ENCODE measurements around the gene IGSF22. TPM values are rescaled to one million over a fixed set of nuclear protein-coding genes. Genes with fewer than 3 reads are reported as not detected.
"Not testable (repeated sequence)": the region's sequence is repeated elsewhere in the genome, so short reads cannot be mapped to it uniquely, and the experiment has no call there.

Gene IGSF22
- total and polyA plus RNA-seq, 9 of the 15 experiments (the other 6 are each of a cell fraction or from before 2014, with no cell fraction given), result not detected

GRCh38 chr11:18691467-18692140 lies 34.4 kb downstream of the IGSF22 start (continued):
- TF ChIP-seq NFXL1 (CRISPR knock-in tag; IDR thresholded peaks at IDR 0.05), result peak; percentile 74; the same call in 1 of the 2 replicates
- TF ChIP-seq RFX1 (IDR thresholded peaks at IDR 0.05), result peak; percentile 69
- peak in 1 of 3 experiments; percentile 60; a peak in 1 of 6 replicates for TF ChIP-seq ZBTB11 (CRISPR knock-in tag; IDR thresholded peaks at IDR 0.05)
- peak; percentile 98 for TF ChIP-seq DMBX1 (CRISPR knock-in tag; IDR thresholded peaks at IDR 0.05; ENCODE audit: borderline replicate concordance)
- TF ChIP-seq TAL1 (IDR thresholded peaks at IDR 0.05), result peak; percentile 28; the same call in 1 of the 2 replicates
- peak; percentile 90; the same call in 1 of the 2 replicates for TF ChIP-seq ZBTB26 (CRISPR knock-in tag; IDR thresholded peaks at IDR 0.05)
- TF ChIP-seq TCFL5 (CRISPR knock-in tag; conservative IDR thresholded peaks at IDR 0.05), result 0 out of 2 replicates have a peak, but pooled peaks have one; percentile 78
- peak; percentile 92 for TF ChIP-seq ZNF766 (CRISPR knock-in tag; conservative IDR thresholded peaks at IDR 0.05)
- TF ChIP-seq FOXJ2 (tag; IDR thresholded peaks at IDR 0.05), result peak; percentile 79
- TF ChIP-seq ZBTB9 (CRISPR knock-in tag; IDR thresholded peaks at IDR 0.05), result peak; percentile 94
- TF ChIP-seq HDAC8 (tag; IDR thresholded peaks at IDR 0.05), result peak; percentile 93
- TF ChIP-seq DIDO1 (tag; IDR thresholded peaks at IDR 0.05; ENCODE audit: low read depth), result peak; percentile 54; the same call in 1 of the 2 replicates
- TF ChIP-seq BACH1 (tag; IDR thresholded peaks at IDR 0.05), result peak; percentile 88
- not testable (repeated sequence) for TF ChIP-seq ZNF740 (CRISPR knock-in tag; IDR thresholded peaks at IDR 0.05)
- TF ChIP-seq ZNF740 (tag; IDR thresholded peaks at IDR 0.05), result peak in 1 of 2 experiments; percentile 89; a peak in 2 of 4 replicates
- TF ChIP-seq ZNF239 (CRISPR knock-in tag; IDR thresholded peaks at IDR 0.05), result peak; percentile 82
- peak; percentile 25; the same call in 1 of the 2 replicates for TF ChIP-seq ETV1 (tag; conservative IDR thresholded peaks at IDR 0.05; ENCODE audit: low read depth)
- peak; percentile 61 for TF ChIP-seq ZNF75A (CRISPR knock-in tag; IDR thresholded peaks at IDR 0.05)

Data from K562 (cell line).